ENCODE data around the gene ZBTB17.

DNA sequence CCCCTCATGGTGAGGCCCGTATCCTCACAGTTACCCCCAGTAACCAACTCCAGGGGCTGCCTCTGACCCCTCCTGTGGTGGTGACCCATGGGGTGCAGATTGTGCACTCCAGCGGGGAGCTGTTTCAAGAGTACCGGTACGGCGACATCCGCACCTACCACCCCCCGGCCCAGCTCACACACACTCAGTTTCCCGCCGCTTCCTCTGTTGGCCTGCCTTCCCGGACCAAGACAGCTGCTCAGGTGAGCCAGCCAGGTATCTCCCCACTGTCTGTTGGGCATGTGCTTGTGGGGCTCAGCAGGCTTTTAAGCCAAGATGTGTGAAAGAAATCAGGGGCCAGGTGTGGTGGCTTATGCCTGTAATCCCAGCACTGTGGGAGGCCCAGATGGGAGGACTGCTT lies 39.9 kb downstream of the ZBTB17 start:
- TF ChIP-seq, protein P1, sequence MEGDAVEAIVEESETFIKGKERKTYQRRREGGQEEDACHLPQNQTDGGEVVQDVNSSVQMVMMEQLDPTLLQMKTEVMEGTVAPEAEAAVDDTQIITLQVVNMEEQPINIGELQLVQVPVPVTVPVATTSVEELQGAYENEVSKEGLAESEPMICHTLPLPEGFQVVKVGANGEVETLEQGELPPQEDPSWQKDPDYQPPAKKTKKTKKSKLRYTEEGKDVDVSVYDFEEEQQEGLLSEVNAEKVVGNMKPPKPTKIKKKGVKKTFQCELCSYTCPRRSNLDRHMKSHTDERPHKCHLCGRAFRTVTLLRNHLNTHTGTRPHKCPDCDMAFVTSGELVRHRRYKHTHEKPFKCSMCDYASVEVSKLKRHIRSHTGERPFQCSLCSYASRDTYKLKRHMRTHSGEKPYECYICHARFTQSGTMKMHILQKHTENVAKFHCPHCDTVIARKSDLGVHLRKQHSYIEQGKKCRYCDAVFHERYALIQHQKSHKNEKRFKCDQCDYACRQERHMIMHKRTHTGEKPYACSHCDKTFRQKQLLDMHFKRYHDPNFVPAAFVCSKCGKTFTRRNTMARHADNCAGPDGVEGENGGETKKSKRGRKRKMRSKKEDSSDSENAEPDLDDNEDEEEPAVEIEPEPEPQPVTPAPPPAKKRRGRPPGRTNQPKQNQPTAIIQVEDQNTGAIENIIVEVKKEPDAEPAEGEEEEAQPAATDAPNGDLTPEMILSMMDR (IDR thresholded peaks at IDR 0.05; ENCODE audit: poor library complexity) = no peak
- no peak for TF ChIP-seq EZH2 (IDR thresholded peaks at IDR 0.05; ENCODE audit: borderline replicate concordance)

Measured in hepatocyte (in vitro differentiated cells).